ENCODE measurements around the gene FAAH2. TPM values are rescaled to one million over a fixed set of nuclear protein-coding genes. Genes with fewer than 3 reads are reported as not detected.
"Not testable (repeated sequence)": the region's sequence is repeated elsewhere in the genome, so short reads cannot be mapped to it uniquely, and the experiment has no call there.

The FAAH2 gene
- total RNA-seq, 1 experiment from 2014 or later: 3.4 TPM

DNA sequence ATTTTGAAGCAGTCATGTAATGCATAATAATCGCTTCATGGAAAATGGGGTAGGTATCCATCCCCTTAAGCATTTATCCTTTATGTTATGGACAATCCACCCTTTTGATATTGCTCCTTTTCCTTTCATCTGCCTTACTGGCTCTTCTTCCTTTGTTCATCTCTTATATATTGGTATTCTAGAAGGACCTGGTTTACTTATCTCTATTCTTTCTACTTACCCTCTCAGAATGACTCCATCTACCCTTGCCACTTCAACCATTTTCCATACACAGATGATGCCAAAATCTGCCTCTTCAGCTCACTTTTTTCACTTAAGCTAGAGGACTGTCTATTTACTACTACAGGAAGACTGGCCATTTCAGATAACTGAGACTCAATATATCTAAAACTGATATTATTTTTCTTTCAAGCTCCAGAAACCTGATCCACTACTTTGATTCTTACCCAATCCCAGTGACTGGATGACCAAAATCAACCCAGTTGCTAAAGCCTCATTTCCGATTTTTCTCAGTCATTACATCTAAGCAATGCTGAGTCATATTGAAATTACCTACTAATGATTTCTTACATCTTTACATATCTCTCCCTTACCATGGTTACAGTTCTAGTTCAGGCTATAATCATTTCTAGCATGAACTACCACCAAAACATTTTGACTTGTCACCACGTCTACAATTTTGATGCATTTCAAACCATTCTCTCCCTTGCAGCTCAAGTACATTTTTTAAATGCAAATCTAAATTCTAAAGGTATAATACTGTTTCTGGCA is 93.7 kb downstream of the FAAH2 start:
- DNase-seq (ENCODE audit: low spot score): no peak

- not testable (repeated sequence) for DNase-seq (ENCODE audit: low spot score)
These were observed 107.7 kb downstream of the FAAH2 start for GRCh38 chrX:57394162-57394561.

GRCh38 chrX:57403191-57403590 is 116.7 kb downstream of the FAAH2 start:
- not testable (repeated sequence) for DNase-seq (ENCODE audit: low spot score)

- DNase-seq (ENCODE audit: low spot score): no peak
These were observed 119.6 kb downstream of the FAAH2 start for GRCh38 chrX:57406149-57406548.

- no peak for DNase-seq (ENCODE audit: low spot score)
These were observed 131.3 kb downstream of the FAAH2 start for GRCh38 chrX:57417827-57418226.

DNA sequence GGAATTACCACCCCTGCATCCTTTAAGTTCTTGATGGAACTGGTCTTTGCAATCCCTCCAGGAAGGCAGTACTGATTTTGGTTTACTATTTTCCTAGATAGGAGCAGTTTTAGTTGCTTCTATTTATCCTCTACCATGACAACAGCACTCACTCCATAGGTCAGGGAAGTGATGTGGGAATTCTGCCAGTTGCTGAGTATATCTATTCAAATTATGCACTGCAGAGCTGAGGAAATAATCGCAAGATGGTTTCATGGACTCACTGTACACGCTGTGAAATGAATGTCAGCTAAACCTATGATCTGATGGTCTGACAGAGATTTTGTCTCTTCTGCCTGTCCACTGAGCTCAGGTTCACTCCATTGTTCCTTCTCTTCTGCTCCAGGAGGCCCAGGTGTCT is 135.8 kb downstream of the FAAH2 start:
- DNase-seq (ENCODE audit: low spot score): no peak

GRCh38 chrX:57422790-57423189 is 136.3 kb downstream of the FAAH2 start:
- no peak for DNase-seq (ENCODE audit: low spot score)

DNA sequence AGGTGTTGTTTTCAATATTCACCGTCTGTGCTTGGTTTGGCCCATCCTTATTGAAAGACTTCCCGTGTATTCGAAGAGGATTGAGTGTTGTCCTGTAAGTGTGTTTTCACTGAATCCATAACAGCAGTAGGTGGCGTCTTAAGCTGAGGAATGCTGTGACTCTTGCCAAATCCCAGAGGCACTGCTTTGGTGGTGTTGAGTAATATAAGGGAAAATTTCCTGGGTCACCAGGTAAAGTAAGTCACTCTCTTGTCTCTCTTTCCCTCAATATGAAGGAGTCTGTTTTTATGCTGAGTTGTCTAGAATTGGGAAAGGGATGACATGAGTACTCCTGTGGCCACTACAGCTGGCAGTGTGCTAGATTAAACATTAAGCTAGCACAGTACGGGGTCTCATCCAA is 158.6 kb downstream of the FAAH2 start:
- DNase-seq (ENCODE audit: low spot score): no peak

GRCh38 chrX:57445832-57446231 is 159.3 kb downstream of the FAAH2 start:
- DNase-seq (ENCODE audit: low spot score): no peak

- no peak for DNase-seq (ENCODE audit: low spot score)
These were observed 161.3 kb downstream of the FAAH2 start for GRCh38 chrX:57447856-57448255.

- no peak for DNase-seq (ENCODE audit: low spot score)
These were observed 165.0 kb downstream of the FAAH2 start for GRCh38 chrX:57451426-57452020.

DNA sequence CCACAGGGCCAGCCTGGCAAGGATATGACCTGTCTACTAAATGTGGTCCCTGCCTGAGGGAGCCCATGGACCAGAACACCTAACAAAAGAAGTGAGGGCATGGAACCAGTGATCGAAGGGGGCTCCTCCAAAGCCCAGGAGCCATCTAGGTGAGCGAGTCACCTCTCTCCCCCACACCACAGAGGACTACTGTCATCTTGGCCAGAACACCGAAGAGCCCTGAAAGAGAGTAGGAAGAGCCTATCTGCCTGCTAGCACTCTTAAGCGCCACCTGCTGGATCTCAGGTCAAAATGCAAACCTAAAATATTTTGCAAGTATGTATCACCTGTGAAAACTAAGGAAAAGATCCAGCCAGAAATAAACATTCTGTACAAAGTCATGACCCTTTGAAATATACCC is 167.4 kb downstream of the FAAH2 start:
- DNase-seq (ENCODE audit: low spot score): peak; percentile 47

DNA sequence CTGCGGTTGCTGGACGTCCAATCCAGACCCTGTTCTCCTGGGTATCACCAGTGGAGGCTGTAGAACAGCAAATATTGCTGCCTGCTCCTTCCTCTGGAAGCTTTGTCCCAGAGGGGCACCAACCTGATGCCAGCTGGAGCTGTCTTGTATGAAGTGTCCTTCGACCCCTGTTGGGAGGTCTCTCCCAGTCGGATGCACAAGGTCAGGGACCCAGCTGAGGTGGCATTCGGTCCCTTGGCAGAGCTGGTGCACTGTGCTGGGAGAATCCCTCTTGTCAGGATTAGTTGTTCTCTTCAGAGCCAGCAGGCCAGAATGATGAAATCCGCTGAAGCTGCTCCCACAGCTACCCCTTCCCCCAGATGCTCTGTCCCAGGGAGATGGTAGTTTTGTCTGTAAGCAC is 195.0 kb downstream of the FAAH2 start:
- no peak for DNase-seq (ENCODE audit: low spot score)

DNA sequence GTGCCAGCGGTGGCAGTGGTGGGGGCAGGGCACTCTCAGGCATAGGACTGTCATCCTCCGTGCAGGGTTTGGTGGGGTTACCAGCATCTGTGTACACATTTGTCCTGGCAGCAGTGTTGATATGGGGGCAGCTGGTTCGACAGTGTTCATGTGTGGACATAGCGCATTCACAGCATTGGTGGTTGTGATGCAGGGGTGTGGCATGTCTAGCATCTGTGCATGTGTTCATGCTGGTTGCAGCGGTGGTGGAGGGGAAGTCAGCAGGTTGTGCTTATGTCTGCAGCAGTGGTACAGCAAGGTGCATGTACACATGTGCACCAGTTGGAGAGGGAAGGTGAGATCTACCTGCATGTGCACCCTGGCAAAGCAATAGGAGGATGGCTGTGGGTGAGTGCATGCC is 230.0 kb downstream of the FAAH2 start:
- no peak for DNase-seq (ENCODE audit: low spot score)

- DNase-seq (ENCODE audit: low spot score): no peak
These were observed 233.1 kb downstream of the FAAH2 start for GRCh38 chrX:57519578-57520118.

DNA sequence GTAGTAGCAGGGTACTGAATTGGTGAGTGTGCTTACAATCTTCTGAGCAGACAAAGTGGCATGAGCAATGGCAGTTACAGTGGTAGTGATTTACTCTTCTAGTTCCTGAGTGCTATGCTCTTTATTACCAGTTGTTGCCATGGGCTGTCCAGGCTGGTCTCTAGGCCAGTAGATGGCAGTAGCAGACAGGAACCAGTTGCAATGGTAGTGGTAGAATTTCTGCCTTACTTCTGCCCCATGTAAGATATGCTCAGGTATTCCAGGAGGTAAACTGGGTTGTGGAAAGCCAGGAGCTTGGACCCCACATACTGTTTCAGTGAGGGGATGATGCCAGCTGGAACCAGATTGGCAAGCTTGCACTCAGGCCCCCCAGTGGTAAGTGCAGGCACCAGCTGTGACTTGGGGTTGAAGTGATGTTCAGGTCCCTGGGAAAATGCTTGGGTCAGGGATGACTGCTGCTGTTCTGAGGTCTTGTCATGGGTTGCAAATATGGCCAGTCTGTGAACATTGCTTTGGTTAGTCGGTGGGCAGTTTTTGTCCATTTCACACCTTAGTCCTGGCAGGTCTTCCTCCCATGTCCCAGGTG is 242.3 kb downstream of the FAAH2 start:
- peak; percentile 58 for DNase-seq (ENCODE audit: low spot score)

Other genes starting within 250 kb of the FAAH2 start
- 7.3 and 12.0 TPM in 2 replicates for gene SPIN2B, start 165.2 kb upstream of the FAAH2 start, total RNA-seq (2014; rRNA removed; shearing (Covaris generic))
- 0.08 and 0.56 TPM in 2 replicates for gene SPIN2A, start 149.3 kb upstream of the FAAH2 start, total RNA-seq (2014; rRNA removed; shearing (Covaris generic))

Data from HT-29 (cell line).